Measurements from ENCODE around the gene IMMP1L.
"Not testable (repeated sequence)": the region's sequence is repeated elsewhere in the genome, so short reads cannot be mapped to it uniquely, and the experiment has no call there.

Gene IMMP1L

GRCh38 chr11:31509429-31510345 is at the start of gene IMMP1L, which contains the start of gene ELP4:
Gene IMMP1L, minus strand, starts transcription at chr11:31509622. Its CDS starts 46,346 bp downstream, at chr11:31463276.
Gene ELP4, plus strand, starts transcription at chr11:31509767. Its CDS starts 18 bp downstream, at chr11:31509785.
- DNase-seq = peak; percentile 97

GRCh38 chr11:31558001-31558400 is 48.6 kb upstream of the IMMP1L start:
- DNase-seq = no peak

- DNase-seq = no peak
Observed at GRCh38 chr11:31555938-31556337, 46.5 kb upstream of the IMMP1L start.

GRCh38 chr11:31542862-31543261 is 33.4 kb upstream of the IMMP1L start:
- DNase-seq = no peak

GRCh38 chr11:31535479-31535878 is 26.1 kb upstream of the IMMP1L start:
- no peak for DNase-seq

GRCh38 chr11:31531293-31531692 is 21.9 kb upstream of the IMMP1L start:
- no peak for DNase-seq

GRCh38 chr11:31529701-31530100 is 20.3 kb upstream of the IMMP1L start:
- no peak for DNase-seq

GRCh38 chr11:31529189-31529588 is 19.8 kb upstream of the IMMP1L start:
- DNase-seq = no peak

GRCh38 chr11:31521497-31522150 is 12.2 kb upstream of the IMMP1L start:
- no peak for DNase-seq

GRCh38 chr11:31512117-31512516 is 2.7 kb upstream of the IMMP1L start:
- DNase-seq = no peak

GRCh38 chr11:31509051-31509428 is 382 bp downstream of the IMMP1L start:
- no peak for DNase-seq

GRCh38 chr11:31500560-31500959 is 8.9 kb downstream of the IMMP1L start:
- no peak for DNase-seq

- no peak for DNase-seq
Observed at GRCh38 chr11:31499576-31500178, 9.7 kb downstream of the IMMP1L start.

GRCh38 chr11:31493762-31494161 is 15.7 kb downstream of the IMMP1L start:
- DNase-seq = not testable (repeated sequence)

- no peak for DNase-seq
Observed at GRCh38 chr11:31493235-31493634, 16.2 kb downstream of the IMMP1L start.

GRCh38 chr11:31492320-31492913 is 17.0 kb downstream of the IMMP1L start:
- no peak for DNase-seq

- no peak for DNase-seq
Observed at GRCh38 chr11:31487848-31488247, 21.6 kb downstream of the IMMP1L start.

GRCh38 chr11:31484497-31484896 is 24.9 kb downstream of the IMMP1L start:
- DNase-seq = no peak

- no peak for DNase-seq
Observed at GRCh38 chr11:31480930-31481329, 28.5 kb downstream of the IMMP1L start.

GRCh38 chr11:31479066-31479465 is 30.4 kb downstream of the IMMP1L start:
- no peak for DNase-seq

- no peak for DNase-seq
Observed at GRCh38 chr11:31478223-31478590, 31.2 kb downstream of the IMMP1L start.

- DNase-seq = no peak
Observed at GRCh38 chr11:31477528-31478222, 31.7 kb downstream of the IMMP1L start.

GRCh38 chr11:31474083-31474482 is 35.3 kb downstream of the IMMP1L start:
- DNase-seq = no peak
